GM23338 (cell line): Measurements from ENCODE around the gene PARD3. TPM values are rescaled to one million over a fixed set of nuclear protein-coding genes. Genes with fewer than 3 reads are reported as not detected.

Source experiments
- ATAC-seq: fragments of 200-7000 bp; cut with Tn5 transposase; 3 replicates; pipeline ENCODE4 v1.9.1; 2020
- DNase-seq: peaks from one replicate; pipeline ENCODE4 v3.0.0-alpha.2; 2015; ENCODE audit warnings: low spot score
- H2AFZ ChIP-seq: fragments of 200-600 bp; sonication (generic); 2 replicates; pipeline ENCODE4 v1.8.0; 2016; ENCODE audit warnings: antibody characterized with exemption, mild to moderate bottlenecking, moderate library complexity
- H3F3A ChIP-seq: fragments of 200-600 bp; sonication (generic); replicated peaks from 2 replicates; pipeline ENCODE4 v1.8.0; 2017; ENCODE audit warnings: antibody characterized with exemption, mixed run types, low read depth
- H3K27ac ChIP-seq: fragments of 200-600 bp; sonication (generic); 2 replicates; pipeline ENCODE4 v1.6.1; 2016; ENCODE audit warnings: low read depth
- H3K27me3 ChIP-seq: fragments of 200-600 bp; sonication (generic); 2 replicates; pipeline ENCODE4 v1.8.0; 2016; ENCODE audit warnings: mild to moderate bottlenecking, mixed run types, moderate library complexity; ENCODE audit not compliant: insufficient read depth
- H3K36me3 ChIP-seq: fragments of 200-600 bp; sonication (generic); 2 replicates; pipeline ENCODE4 v1.8.0; 2016; ENCODE audit warnings: mild to moderate bottlenecking; ENCODE audit not compliant: insufficient read depth
- H3K4me1 ChIP-seq: fragments of 200-600 bp; sonication (generic); 2 replicates; pipeline ENCODE4 v1.8.0; 2016; ENCODE audit warnings: mild to moderate bottlenecking, moderate library complexity; ENCODE audit not compliant: insufficient read depth
- H3K4me2 ChIP-seq: fragments of 200-600 bp; sonication (generic); 2 replicates; pipeline ENCODE4 v1.7.1; 2017; ENCODE audit warnings: mixed run types
- H3K4me3 ChIP-seq: fragments of 200-600 bp; sonication (generic); 2 replicates; pipeline ENCODE4 v1.6.1; 2016; ENCODE audit warnings: mixed run types
- H3K79me2 ChIP-seq: fragments of 200-600 bp; sonication (generic); replicated peaks from 2 replicates; pipeline ENCODE4 v1.8.0; 2017; ENCODE audit warnings: mild to moderate bottlenecking; ENCODE audit not compliant: insufficient read depth
- H3K9me2 ChIP-seq: fragments of 200-600 bp; sonication (generic); 2 replicates; pipeline ENCODE4 v1.8.0; 2017; ENCODE audit not compliant: insufficient read depth
- H4K20me1 ChIP-seq: fragments of 200-600 bp; sonication (generic); replicated peaks from 2 replicates; pipeline ENCODE4 v1.8.0; 2017; ENCODE audit warnings: mild to moderate bottlenecking; ENCODE audit not compliant: insufficient read depth
- H3K27ac Mint-ChIP-seq: 2 replicates; pipeline ENCODE4 v1.8.0; 2020; ENCODE audit warnings: inconsistent platforms, mild to moderate bottlenecking, moderate library complexity, mixed read lengths
- H3K27me3 Mint-ChIP-seq: 3 replicates; pipeline ENCODE4 v1.8.0; 2022; ENCODE audit warnings: low read depth, mild to moderate bottlenecking, moderate library complexity, mixed read lengths, inconsistent platforms; ENCODE audit not compliant: insufficient read depth, poor library complexity
- H3K36me3 Mint-ChIP-seq: 3 replicates; pipeline ENCODE4 v1.8.0; 2021; ENCODE audit warnings: low read depth, mild to moderate bottlenecking, inconsistent platforms, moderate library complexity, mixed read lengths
- H3K4me1 Mint-ChIP-seq: 3 replicates; pipeline ENCODE4 v1.8.0; 2020; ENCODE audit warnings: mild to moderate bottlenecking, inconsistent platforms, mixed read lengths
- H3K4me3 Mint-ChIP-seq: 3 replicates; pipeline ENCODE4 v1.8.0; 2021; ENCODE audit warnings: moderate library complexity, mild to moderate bottlenecking, inconsistent platforms, mixed read lengths
- H3K9me3 Mint-ChIP-seq: 3 replicates; pipeline ENCODE4 v1.8.0; 2020; ENCODE audit warnings: moderate library complexity, mild to moderate bottlenecking, inconsistent platforms, mixed read lengths
- CREB1 ChIP-seq: fragments of 250-450 bp; sonication (Bioruptor Pico); IDR thresholded peaks from 2 replicates; pipeline ENCODE4 v1.5.0; 2020; ENCODE audit warnings: low read depth, mild to moderate bottlenecking, moderate library complexity
- CTCF ChIP-seq, 2 experiments: fragments of 200-600 bp in 1 of 2; sonication (generic) in 1 of 2; conservative IDR thresholded peaks; 2 replicates each; pipeline versions ENCODE4 v1.5.1 to v1.6.1; 2016 to 2017; ENCODE audit warnings: antibody characterized with exemption in 2 of 2, low read depth in 2 of 2, mild to moderate bottlenecking in 2 of 2, moderate library complexity in 1 of 2
- ETS1 ChIP-seq: IDR thresholded peaks from 2 replicates; pipeline ENCODE4 v1.6.1; 2016; ENCODE audit warnings: antibody characterized with exemption
- EZH2 ChIP-seq: fragments of 200-600 bp; sonication (generic); IDR thresholded peaks from one replicate; pipeline ENCODE4 v1.8.0; 2017; ENCODE audit warnings: antibody characterized with exemption, mild to moderate bottlenecking, low read depth; ENCODE audit not compliant: unreplicated experiment
- EZH2phosphoT487 ChIP-seq: fragments of 200-600 bp; sonication (generic); IDR thresholded peaks from one replicate; pipeline ENCODE4 v1.8.1; 2018; ENCODE audit warnings: antibody characterized with exemption; ENCODE audit not compliant: unreplicated experiment
- JUNB ChIP-seq: IDR thresholded peaks from one replicate; pipeline ENCODE4 v1.6.1; 2016; ENCODE audit warnings: antibody characterized with exemption; ENCODE audit not compliant: unreplicated experiment
- NANOG ChIP-seq: IDR thresholded peaks from 2 replicates; pipeline ENCODE4 v1.6.1; 2016; ENCODE audit warnings: antibody characterized with exemption, borderline replicate concordance
- POLR2AphosphoS5 ChIP-seq: IDR thresholded peaks from 2 replicates; pipeline ENCODE4 v1.6.1; 2016; ENCODE audit warnings: antibody characterized with exemption, low read depth
- REST ChIP-seq: IDR thresholded peaks from one replicate; pipeline ENCODE4 v1.6.1; 2018; ENCODE audit warnings: antibody characterized with exemption; ENCODE audit not compliant: unreplicated experiment
- STAT1 ChIP-seq: IDR thresholded peaks from one replicate; pipeline ENCODE4 v1.6.1; 2016; ENCODE audit warnings: antibody characterized with exemption; ENCODE audit not compliant: unreplicated experiment
- ZNF114 ChIP-seq: fragments of 250-450 bp; sonication (Bioruptor Pico); IDR thresholded peaks from 2 replicates; pipeline ENCODE4 v1.5.0; 2020; ENCODE audit warnings: mild to moderate bottlenecking, moderate library complexity
- ZNF331 ChIP-seq: fragments of 250-450 bp; sonication (Bioruptor Pico); IDR thresholded peaks from 2 replicates; pipeline ENCODE4 v1.5.0; 2020; ENCODE audit warnings: low read depth, mild to moderate bottlenecking, moderate library complexity
- ZNF462 ChIP-seq: fragments of 250-450 bp; sonication (Bioruptor Pico); IDR thresholded peaks from 2 replicates; pipeline ENCODE4 v1.5.0; 2020; ENCODE audit warnings: mild to moderate bottlenecking, moderate library complexity
- polyA plus RNA-seq: library from polyadenylated mRNA; unstranded; fragments of >200 nt; fragmentation: Nextera tagmentation; extraction: Ambion mirVana; gene quantifications from 2 replicates; pipeline ENCODE4 v1.2.1, GENCODE V29; 2016
- total RNA-seq: library from RNA; depleted of rRNA; stranded (reverse); fragments of >200 nt; shearing (Covaris generic); gene quantifications from 2 replicates; pipeline ENCODE4 v1.2.3, GENCODE V29; 2014

PARD3 gene
- total and polyA plus RNA-seq, 2 experiments from 2014 or later, result 30.2 to 51.4 TPM

- Histone ChIP-seq H3K27ac (no peak overlapping the region), H3K4me1 (no peaks in the 10 kb centered on the region), H3K9me2 (no peaks in the 10 kb centered on the region), H3F3A (no peaks in the 10 kb centered on the region), H3K36me3 (no peaks in the 10 kb centered on the region), H2AFZ (no peak overlapping the region), H3K4me3 (no peak overlapping the region), H3K27me3 (no peaks in the 10 kb centered on the region), H3K79me2 (peaks cover 4% of the 10 kb centered on the region; the same call in 1 of the 2 replicates), H3K4me2 (no peak overlapping the region), H4K20me1 (no peaks in the 10 kb centered on the region)
- no peak for DNase-seq
- H3K27me3 Mint-ChIP-seq, result peaks cover 2% of the 10 kb centered on the region
- TF ChIP-seq CREB1 (CRISPR knock-in tag), result no peak
- no peak for TF ChIP-seq ZNF114 (CRISPR knock-in tag)
- TF ChIP-seq ETS1, result no peak
- no peak for TF ChIP-seq REST
- no peak for TF ChIP-seq EZH2
- no peak for TF ChIP-seq NANOG
- TF ChIP-seq ZNF462 (CRISPR knock-in tag), result no peak
- TF ChIP-seq EZH2phosphoT487, result no peak
- TF ChIP-seq CTCF (conservative IDR thresholded peaks at IDR 0.05; ENCODE audit: low read depth in 2 of 2), result no peak
- no peak for TF ChIP-seq POLR2AphosphoS5
- no peak for TF ChIP-seq JUNB
- no peak for TF ChIP-seq ZNF331 (CRISPR knock-in tag)
- no peak for TF ChIP-seq STAT1
- ATAC-seq, result no peak
- H3K4me3 Mint-ChIP-seq, result no peak overlapping the region
- no peaks in the 10 kb centered on the region for H3K9me3 Mint-ChIP-seq
- no peaks in the 10 kb centered on the region; the same call in 2 of the 3 replicates for H3K4me1 Mint-ChIP-seq
- no peaks in the 10 kb centered on the region for H3K36me3 Mint-ChIP-seq
- no peak overlapping the region for H3K27ac Mint-ChIP-seq
Observed at GRCh38 chr10:34464000-34464399, 351.1 kb downstream of the PARD3 start.
